ENCODE results near the gene TDP2.

Gene TDP2

GRCh38 chr6:24603241-24603640 lies 63.5 kb downstream of the TDP2 start:
- TF ChIP-seq CTCF (IDR thresholded peaks at IDR 0.05; ENCODE audit: low read depth, low read length): no peak
- H3K4me3 ChIP-seq (ENCODE audit: low read depth, low read length): no peak overlapping the region
- DNase-seq (ENCODE audit: low read depth, low spot score): no peak
- in situ Hi-C loops (cut with HindIII; ENCODE audit: low sequenced_read_pairs): no loop called here

- TF ChIP-seq CTCF (IDR thresholded peaks at IDR 0.05; ENCODE audit: low read depth, low read length): no peak
- DNase-seq (ENCODE audit: low read depth, low spot score): no peak
- H3K4me3 ChIP-seq (ENCODE audit: low read depth, low read length): no peak overlapping the region
- in situ Hi-C loops (cut with HindIII; ENCODE audit: low sequenced_read_pairs): no loop called here
Measured at GRCh38 chr6:24600903-24601302, 65.8 kb downstream of the TDP2 start.

All from astrocyte of the spinal cord (primary cell).